ENCODE measurements around the gene RASA4.
"Not testable (repeated sequence)": the region's sequence is repeated elsewhere in the genome, so short reads cannot be mapped to it uniquely, and the experiment has no call there.

DNA sequence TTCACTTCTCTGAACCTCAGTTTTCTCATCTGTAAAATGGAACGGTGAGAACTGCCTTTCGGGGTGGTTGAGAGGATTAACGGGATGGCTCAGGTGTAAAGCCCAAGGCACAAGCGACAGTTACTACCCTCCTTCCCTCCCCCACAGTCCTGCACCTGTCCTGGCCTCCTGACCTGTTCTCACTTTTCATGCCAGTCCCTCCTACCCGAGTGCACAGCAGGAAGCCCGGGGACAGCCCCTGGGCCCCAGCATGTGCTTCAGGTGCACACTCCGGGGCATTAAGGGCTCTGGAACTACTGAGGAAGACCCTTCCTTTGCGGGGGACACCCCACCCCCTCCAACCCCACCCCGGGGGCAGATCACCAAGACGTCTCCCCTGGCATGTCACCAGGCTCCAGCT is 626 bp downstream of the RASA4 start:
- TF ChIP-seq, protein P1, sequence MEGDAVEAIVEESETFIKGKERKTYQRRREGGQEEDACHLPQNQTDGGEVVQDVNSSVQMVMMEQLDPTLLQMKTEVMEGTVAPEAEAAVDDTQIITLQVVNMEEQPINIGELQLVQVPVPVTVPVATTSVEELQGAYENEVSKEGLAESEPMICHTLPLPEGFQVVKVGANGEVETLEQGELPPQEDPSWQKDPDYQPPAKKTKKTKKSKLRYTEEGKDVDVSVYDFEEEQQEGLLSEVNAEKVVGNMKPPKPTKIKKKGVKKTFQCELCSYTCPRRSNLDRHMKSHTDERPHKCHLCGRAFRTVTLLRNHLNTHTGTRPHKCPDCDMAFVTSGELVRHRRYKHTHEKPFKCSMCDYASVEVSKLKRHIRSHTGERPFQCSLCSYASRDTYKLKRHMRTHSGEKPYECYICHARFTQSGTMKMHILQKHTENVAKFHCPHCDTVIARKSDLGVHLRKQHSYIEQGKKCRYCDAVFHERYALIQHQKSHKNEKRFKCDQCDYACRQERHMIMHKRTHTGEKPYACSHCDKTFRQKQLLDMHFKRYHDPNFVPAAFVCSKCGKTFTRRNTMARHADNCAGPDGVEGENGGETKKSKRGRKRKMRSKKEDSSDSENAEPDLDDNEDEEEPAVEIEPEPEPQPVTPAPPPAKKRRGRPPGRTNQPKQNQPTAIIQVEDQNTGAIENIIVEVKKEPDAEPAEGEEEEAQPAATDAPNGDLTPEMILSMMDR (IDR thresholded peaks at IDR 0.05): not testable (repeated sequence)
- TF ChIP-seq POLR2A (IDR thresholded peaks at IDR 0.05): not testable (repeated sequence)

Data from thyroid gland (tissue), 4 donors.